Activated CD4-positive, alpha-beta memory T cell treated with anti-CD3 and anti-CD28 coated beads for 36 hours (primary cell): ENCODE measurements around the gene CABP7. TPM values are rescaled to one million over a fixed set of nuclear protein-coding genes. Genes with fewer than 3 reads are reported as not detected.
A peak's percentile ranks its signal among the peaks of the same experiment; 100 is the strongest.

Source experiments
- CTCF ChIA-PET: fragments of 350-600 bp; sonication (Branson Sonifier 250); formaldehyde crosslinking; loops from one replicate; lab custom pipeline; 2021; ENCODE audit warnings: antibody characterized with exemption, inconsistent platforms; lab: Charles Lee
- POLR2A ChIA-PET: fragments of 350-600 bp; sonication (Branson Sonifier 250); formaldehyde crosslinking; loops from one replicate; lab custom pipeline; 2021; ENCODE audit warnings: antibody characterized with exemption; lab: Charles Lee
- DNase-seq: peaks from one replicate; pipeline ENCODE4 v3.0.0-alpha.2; 2020
- H3K27ac Mint-ChIP-seq: one replicate; pipeline ENCODE4 v1.8.0; 2021; ENCODE audit warnings: mixed read lengths
- H3K27me3 Mint-ChIP-seq: one replicate; pipeline ENCODE4 v1.8.0; 2021; ENCODE audit warnings: mixed read lengths
- H3K36me3 Mint-ChIP-seq: one replicate; pipeline ENCODE4 v1.8.0; 2021; ENCODE audit warnings: mixed read lengths
- H3K4me1 Mint-ChIP-seq: one replicate; pipeline ENCODE4 v1.8.0; 2021; ENCODE audit warnings: low read depth, mixed read lengths
- H3K4me3 Mint-ChIP-seq: one replicate; pipeline ENCODE4 v1.8.0; 2021; ENCODE audit warnings: mild to moderate bottlenecking, mixed read lengths
- H3K9me3 Mint-ChIP-seq: one replicate; pipeline ENCODE4 v1.8.0; 2021; ENCODE audit warnings: mixed read lengths
- intact Hi-C: fragments of 100-400 bp; cut with micrococcal nuclease; formaldehyde crosslinking; loops from one replicate; pipeline ENCODE4 v1.15.1; 2023
- total RNA-seq, 2 experiments: library from RNA; stranded (reverse); gene quantifications; one replicate each; pipeline ENCODE4 v1.2.3, GENCODE V29; 2021

CABP7 gene
- total RNA-seq, 2 experiments from 2014 or later: 0.07 TPM; not detected in 1

- intact Hi-C loops: no loop called here
- CTCF ChIA-PET: no interaction called here
- no peaks in the 10 kb centered on the region for H3K9me3 Mint-ChIP-seq
Observed at GRCh38 chr22:29716814-29717545, 2.8 kb upstream of the CABP7 start.

GRCh38 chr22:29717789-29718188 lies 2.0 kb upstream of the CABP7 start:
- H3K4me1 Mint-ChIP-seq: peaks cover 5% of the 10 kb centered on the region
- CTCF ChIA-PET: interaction anchor here (1.2 kb wide), 1 partner anchor 94 kb away, joined by 3 read pairs; no protein-coding TSS in a partner anchor

More at GRCh38 chr22:29716814-29717545, 2.8 kb upstream of the CABP7 start:
- H3K27ac Mint-ChIP-seq: no peak overlapping the region
- no peaks in the 10 kb centered on the region for H3K36me3 Mint-ChIP-seq
- H3K27me3 Mint-ChIP-seq: peaks cover 42% of the 10 kb centered on the region
- peak; percentile 47 for DNase-seq
- POLR2A ChIA-PET: no interaction called here
- H3K4me1 Mint-ChIP-seq: peaks cover 5% of the 10 kb centered on the region
- no peak overlapping the region for H3K4me3 Mint-ChIP-seq

GRCh38 chr22:29718949-29719898 lies 579 bp upstream of the CABP7 start:
- Mint-ChIP-seq H3K9me3 (no peaks in the 10 kb centered on the region), H3K27me3 (peaks cover 42% of the 10 kb centered on the region), H3K27ac (no peak overlapping the region), H3K36me3 (no peaks in the 10 kb centered on the region), H3K4me1 (peaks cover 5% of the 10 kb centered on the region), H3K4me3 (no peak overlapping the region)
- intact Hi-C loops: no loop called here
- no peak for DNase-seq
- ChIA-PET POLR2A (no interaction called here), CTCF (interaction anchor here (0.9 to 1.2 kb wide), 2 partner anchors 83 to 96 kb away, joined by 3 read pairs; no protein-coding TSS in a partner anchor)

More at GRCh38 chr22:29717789-29718188, 2.0 kb upstream of the CABP7 start:
- H3K36me3 Mint-ChIP-seq: no peaks in the 10 kb centered on the region
- no peaks in the 10 kb centered on the region for H3K9me3 Mint-ChIP-seq
- POLR2A ChIA-PET: no interaction called here
- no peak overlapping the region for H3K27ac Mint-ChIP-seq
- no peak overlapping the region for H3K4me3 Mint-ChIP-seq
- no peak for DNase-seq
- peaks cover 42% of the 10 kb centered on the region for H3K27me3 Mint-ChIP-seq
- intact Hi-C loops: no loop called here

GRCh38 chr22:29720811-29721323 lies 1.1 kb downstream of the CABP7 start:
- Mint-ChIP-seq H3K27ac (no peak overlapping the region), H3K4me1 (peaks cover 5% of the 10 kb centered on the region), H3K27me3 (peaks cover 36% of the 10 kb centered on the region), H3K36me3 (no peaks in the 10 kb centered on the region), H3K4me3 (no peak overlapping the region), H3K9me3 (no peaks in the 10 kb centered on the region)
- intact Hi-C loops: no loop called here
- DNase-seq: no peak
- POLR2A ChIA-PET: no interaction called here
- CTCF ChIA-PET: interaction anchor here (0.7 kb wide), 1 partner anchor 96 kb away, joined by 3 read pairs; no protein-coding TSS in a partner anchor

- H3K27ac Mint-ChIP-seq: no peak overlapping the region
- no peaks in the 10 kb centered on the region for H3K36me3 Mint-ChIP-seq
- H3K4me1 Mint-ChIP-seq: peaks cover 5% of the 10 kb centered on the region
- H3K27me3 Mint-ChIP-seq: peaks cover 28% of the 10 kb centered on the region
- ChIA-PET POLR2A (no interaction called here), CTCF (no interaction called here)
- DNase-seq: no peak
- intact Hi-C loops: no loop called here
- no peak overlapping the region for H3K4me3 Mint-ChIP-seq
- H3K9me3 Mint-ChIP-seq: no peaks in the 10 kb centered on the region
Observed at GRCh38 chr22:29722151-29722550, 2.3 kb downstream of the CABP7 start.

- DNase-seq: no peak
- H3K27me3 Mint-ChIP-seq: peaks cover 25% of the 10 kb centered on the region
- intact Hi-C loops: no loop called here
- CTCF ChIA-PET: no interaction called here
- H3K36me3 Mint-ChIP-seq: no peaks in the 10 kb centered on the region
- POLR2A ChIA-PET: no interaction called here
- no peaks in the 10 kb centered on the region for H3K9me3 Mint-ChIP-seq
- peaks cover 5% of the 10 kb centered on the region for H3K4me1 Mint-ChIP-seq
- H3K27ac Mint-ChIP-seq: no peak overlapping the region
- H3K4me3 Mint-ChIP-seq: no peak overlapping the region
Observed at GRCh38 chr22:29722587-29722986, 2.8 kb downstream of the CABP7 start.

GRCh38 chr22:29723766-29724165 lies 4.0 kb downstream of the CABP7 start:
- Mint-ChIP-seq H3K36me3 (no peaks in the 10 kb centered on the region), H3K4me1 (peaks cover 5% of the 10 kb centered on the region), H3K9me3 (no peaks in the 10 kb centered on the region), H3K27ac (no peak overlapping the region), H3K4me3 (no peak overlapping the region), H3K27me3 (peaks cover 18% of the 10 kb centered on the region)
- intact Hi-C loops: no loop called here
- POLR2A ChIA-PET: no interaction called here
- DNase-seq: no peak
- CTCF ChIA-PET: no interaction called here

- H3K36me3 Mint-ChIP-seq: no peaks in the 10 kb centered on the region
- DNase-seq: no peak
- ChIA-PET POLR2A (no interaction called here), CTCF (interaction anchor here (1.5 kb wide), 1 partner anchor 364 kb away, joined by 4 read pairs; no protein-coding TSS in a partner anchor)
- intact Hi-C loops: no loop called here
- H3K4me3 Mint-ChIP-seq: no peak overlapping the region
- no peak overlapping the region for H3K27ac Mint-ChIP-seq
- no peaks in the 10 kb centered on the region for H3K4me1 Mint-ChIP-seq
- peaks cover 10% of the 10 kb centered on the region for H3K27me3 Mint-ChIP-seq
- H3K9me3 Mint-ChIP-seq: no peaks in the 10 kb centered on the region
Observed at GRCh38 chr22:29724843-29725242, 5.0 kb downstream of the CABP7 start.

- ChIA-PET CTCF (interaction anchor here (1.5 kb wide), 1 partner anchor 362 kb away, joined by 4 read pairs; no protein-coding TSS in a partner anchor), POLR2A (no interaction called here)
- Mint-ChIP-seq H3K27me3 (peaks cover 10% of the 10 kb centered on the region), H3K9me3 (no peaks in the 10 kb centered on the region), H3K27ac (no peak overlapping the region), H3K4me1 (no peaks in the 10 kb centered on the region), H3K36me3 (no peaks in the 10 kb centered on the region), H3K4me3 (no peak overlapping the region)
- intact Hi-C loops: no loop called here
- DNase-seq: no peak
Observed at GRCh38 chr22:29726106-29726505, 6.3 kb downstream of the CABP7 start.

GRCh38 chr22:29726512-29727130 lies 6.8 kb downstream of the CABP7 start:
- H3K9me3 Mint-ChIP-seq: no peaks in the 10 kb centered on the region
- no peak overlapping the region for H3K4me3 Mint-ChIP-seq
- no peak for DNase-seq
- intact Hi-C loops: no loop called here
- no peaks in the 10 kb centered on the region for H3K36me3 Mint-ChIP-seq
- POLR2A ChIA-PET: no interaction called here
- H3K4me1 Mint-ChIP-seq: no peaks in the 10 kb centered on the region
- H3K27me3 Mint-ChIP-seq: peaks cover 6% of the 10 kb centered on the region
- CTCF ChIA-PET: interaction anchor here (1.5 kb wide), 1 partner anchor 362 kb away, joined by 4 read pairs; no protein-coding TSS in a partner anchor
- H3K27ac Mint-ChIP-seq: no peak overlapping the region

- peak; percentile 38 for DNase-seq
- H3K4me3 Mint-ChIP-seq: no peak overlapping the region
- no peak overlapping the region for H3K27ac Mint-ChIP-seq
- no peaks in the 10 kb centered on the region for H3K4me1 Mint-ChIP-seq
- intact Hi-C loops: no loop called here
- H3K9me3 Mint-ChIP-seq: no peaks in the 10 kb centered on the region
- POLR2A ChIA-PET: no interaction called here
- CTCF ChIA-PET: no interaction called here
- no peaks in the 10 kb centered on the region for H3K36me3 Mint-ChIP-seq
- H3K27me3 Mint-ChIP-seq: peaks cover 3% of the 10 kb centered on the region
Observed at GRCh38 chr22:29727131-29727523, 7.3 kb downstream of the CABP7 start.
